H1 (cell line): ENCODE measurements around the gene PARD3. TPM values are rescaled to one million over a fixed set of nuclear protein-coding genes. Genes with fewer than 3 reads are reported as not detected.

Source experiments
- CBX8 ChIP-seq: fragments of 300-800, 300-1000 bp; sonication (generic); IDR thresholded peaks from 2 replicates; pipeline ENCODE4 v1.7.1; 2016; ENCODE audit warnings: low read depth, low read length, borderline replicate concordance
- EP300 ChIP-seq, 2 experiments: IDR thresholded peaks; 1 replicate in 1 of 2; 2 replicates in 1 of 2; pipeline ENCODE4 v1.6.1; 2011 to 2012; ENCODE audit warnings: low read depth in 2 of 2, low read length in 2 of 2, mild to moderate bottlenecking in 2 of 2, borderline replicate concordance in 1 of 2, inconsistent platforms in 1 of 2, moderate library complexity in 1 of 2
- JUN ChIP-seq: IDR thresholded peaks from 2 replicates; pipeline ENCODE4 v1.6.1; 2011; ENCODE audit warnings: low read depth, mild to moderate bottlenecking, improper control_type of control experiment, low read length
- SIX5 ChIP-seq: IDR thresholded peaks from 2 replicates; pipeline ENCODE4 v1.6.1; 2011; ENCODE audit warnings: mild to moderate bottlenecking, low read depth, low read length
- SP4 ChIP-seq: IDR thresholded peaks from 2 replicates; pipeline ENCODE4 v1.6.1; 2012; ENCODE audit warnings: low read length, inconsistent platforms
- polyA plus RNA-seq, 7 experiments: library from polyadenylated mRNA; depleted of rRNA in 3 of 7; stranded (reverse) in 5 of 7; unstranded in 2 of 7; fragments of >200 nt in 5 of 7; fragments of 200-250 nt in 2 of 7; gene quantifications; 1 replicate in 5 of 7; 2 replicates in 1 of 7; 4 replicates in 1 of 7; pipeline versions ENCODE4 v1.2.1 to v1.2.3, GENCODE V29; 2011 to 2013; ENCODE audit warnings: missing spikeins in 2 of 7, mixed read lengths in 2 of 7
- total RNA-seq: library from RNA; stranded (reverse); fragmentation: NEBNext Ultra II Directional; extraction: Animal tissue kit (Norgen Biotek cat#: 25700); gene quantifications from 2 replicates; pipeline ENCODE4 v1.2.1, GENCODE V29; 2021
- TF ChIP-seq, protein P1 (sequence below): fragments of 300-600 bp; sonication (generic); IDR thresholded peaks from 2 replicates; pipeline ENCODE4 v1.7.1; 2012; ENCODE audit warnings: low read length, moderate library complexity, mild to moderate bottlenecking, inconsistent platforms; ENCODE audit not compliant: insufficient replicate concordance
- TF ChIP-seq, protein P2 (sequence below): IDR thresholded peaks from 2 replicates; pipeline ENCODE4 v1.6.1; 2012; ENCODE audit warnings: low read length, inconsistent platforms

Gene PARD3
- total and polyA plus RNA-seq, 2 of the 8 experiments (the other 6 are each of a cell fraction or from before 2014, with no cell fraction given), result 19.7 to 49.1 TPM

DNA sequence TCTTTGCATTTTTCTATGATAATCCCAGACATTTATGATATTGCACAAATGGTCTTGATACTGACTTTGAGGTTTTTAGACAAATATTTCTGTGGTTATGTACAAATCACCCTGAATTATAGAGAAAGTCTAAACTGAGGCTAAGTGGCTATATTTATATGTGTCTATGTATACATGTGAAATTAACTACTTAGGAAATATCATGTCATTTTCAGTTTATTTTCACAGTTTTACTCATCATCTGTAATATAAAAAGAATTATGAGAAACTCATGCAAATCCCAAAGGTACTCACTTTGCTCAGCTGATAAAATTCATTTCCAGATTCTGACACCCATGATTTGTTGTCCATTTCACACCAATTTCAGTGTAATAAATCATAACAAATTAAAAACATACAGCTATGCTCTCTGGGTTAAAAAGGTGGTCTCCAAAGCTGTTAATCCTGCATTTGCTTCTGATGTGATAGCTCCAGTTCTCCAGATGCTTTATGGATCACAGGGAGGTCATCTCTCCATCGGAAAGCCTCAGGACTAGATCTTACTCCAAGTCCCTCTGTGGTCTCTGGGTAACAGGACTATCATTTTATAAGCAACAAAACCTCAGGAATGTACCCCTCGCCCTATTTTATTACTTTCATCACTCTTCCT, 673.9 kb downstream of the PARD3 start (continued):
- TF ChIP-seq, protein P1, sequence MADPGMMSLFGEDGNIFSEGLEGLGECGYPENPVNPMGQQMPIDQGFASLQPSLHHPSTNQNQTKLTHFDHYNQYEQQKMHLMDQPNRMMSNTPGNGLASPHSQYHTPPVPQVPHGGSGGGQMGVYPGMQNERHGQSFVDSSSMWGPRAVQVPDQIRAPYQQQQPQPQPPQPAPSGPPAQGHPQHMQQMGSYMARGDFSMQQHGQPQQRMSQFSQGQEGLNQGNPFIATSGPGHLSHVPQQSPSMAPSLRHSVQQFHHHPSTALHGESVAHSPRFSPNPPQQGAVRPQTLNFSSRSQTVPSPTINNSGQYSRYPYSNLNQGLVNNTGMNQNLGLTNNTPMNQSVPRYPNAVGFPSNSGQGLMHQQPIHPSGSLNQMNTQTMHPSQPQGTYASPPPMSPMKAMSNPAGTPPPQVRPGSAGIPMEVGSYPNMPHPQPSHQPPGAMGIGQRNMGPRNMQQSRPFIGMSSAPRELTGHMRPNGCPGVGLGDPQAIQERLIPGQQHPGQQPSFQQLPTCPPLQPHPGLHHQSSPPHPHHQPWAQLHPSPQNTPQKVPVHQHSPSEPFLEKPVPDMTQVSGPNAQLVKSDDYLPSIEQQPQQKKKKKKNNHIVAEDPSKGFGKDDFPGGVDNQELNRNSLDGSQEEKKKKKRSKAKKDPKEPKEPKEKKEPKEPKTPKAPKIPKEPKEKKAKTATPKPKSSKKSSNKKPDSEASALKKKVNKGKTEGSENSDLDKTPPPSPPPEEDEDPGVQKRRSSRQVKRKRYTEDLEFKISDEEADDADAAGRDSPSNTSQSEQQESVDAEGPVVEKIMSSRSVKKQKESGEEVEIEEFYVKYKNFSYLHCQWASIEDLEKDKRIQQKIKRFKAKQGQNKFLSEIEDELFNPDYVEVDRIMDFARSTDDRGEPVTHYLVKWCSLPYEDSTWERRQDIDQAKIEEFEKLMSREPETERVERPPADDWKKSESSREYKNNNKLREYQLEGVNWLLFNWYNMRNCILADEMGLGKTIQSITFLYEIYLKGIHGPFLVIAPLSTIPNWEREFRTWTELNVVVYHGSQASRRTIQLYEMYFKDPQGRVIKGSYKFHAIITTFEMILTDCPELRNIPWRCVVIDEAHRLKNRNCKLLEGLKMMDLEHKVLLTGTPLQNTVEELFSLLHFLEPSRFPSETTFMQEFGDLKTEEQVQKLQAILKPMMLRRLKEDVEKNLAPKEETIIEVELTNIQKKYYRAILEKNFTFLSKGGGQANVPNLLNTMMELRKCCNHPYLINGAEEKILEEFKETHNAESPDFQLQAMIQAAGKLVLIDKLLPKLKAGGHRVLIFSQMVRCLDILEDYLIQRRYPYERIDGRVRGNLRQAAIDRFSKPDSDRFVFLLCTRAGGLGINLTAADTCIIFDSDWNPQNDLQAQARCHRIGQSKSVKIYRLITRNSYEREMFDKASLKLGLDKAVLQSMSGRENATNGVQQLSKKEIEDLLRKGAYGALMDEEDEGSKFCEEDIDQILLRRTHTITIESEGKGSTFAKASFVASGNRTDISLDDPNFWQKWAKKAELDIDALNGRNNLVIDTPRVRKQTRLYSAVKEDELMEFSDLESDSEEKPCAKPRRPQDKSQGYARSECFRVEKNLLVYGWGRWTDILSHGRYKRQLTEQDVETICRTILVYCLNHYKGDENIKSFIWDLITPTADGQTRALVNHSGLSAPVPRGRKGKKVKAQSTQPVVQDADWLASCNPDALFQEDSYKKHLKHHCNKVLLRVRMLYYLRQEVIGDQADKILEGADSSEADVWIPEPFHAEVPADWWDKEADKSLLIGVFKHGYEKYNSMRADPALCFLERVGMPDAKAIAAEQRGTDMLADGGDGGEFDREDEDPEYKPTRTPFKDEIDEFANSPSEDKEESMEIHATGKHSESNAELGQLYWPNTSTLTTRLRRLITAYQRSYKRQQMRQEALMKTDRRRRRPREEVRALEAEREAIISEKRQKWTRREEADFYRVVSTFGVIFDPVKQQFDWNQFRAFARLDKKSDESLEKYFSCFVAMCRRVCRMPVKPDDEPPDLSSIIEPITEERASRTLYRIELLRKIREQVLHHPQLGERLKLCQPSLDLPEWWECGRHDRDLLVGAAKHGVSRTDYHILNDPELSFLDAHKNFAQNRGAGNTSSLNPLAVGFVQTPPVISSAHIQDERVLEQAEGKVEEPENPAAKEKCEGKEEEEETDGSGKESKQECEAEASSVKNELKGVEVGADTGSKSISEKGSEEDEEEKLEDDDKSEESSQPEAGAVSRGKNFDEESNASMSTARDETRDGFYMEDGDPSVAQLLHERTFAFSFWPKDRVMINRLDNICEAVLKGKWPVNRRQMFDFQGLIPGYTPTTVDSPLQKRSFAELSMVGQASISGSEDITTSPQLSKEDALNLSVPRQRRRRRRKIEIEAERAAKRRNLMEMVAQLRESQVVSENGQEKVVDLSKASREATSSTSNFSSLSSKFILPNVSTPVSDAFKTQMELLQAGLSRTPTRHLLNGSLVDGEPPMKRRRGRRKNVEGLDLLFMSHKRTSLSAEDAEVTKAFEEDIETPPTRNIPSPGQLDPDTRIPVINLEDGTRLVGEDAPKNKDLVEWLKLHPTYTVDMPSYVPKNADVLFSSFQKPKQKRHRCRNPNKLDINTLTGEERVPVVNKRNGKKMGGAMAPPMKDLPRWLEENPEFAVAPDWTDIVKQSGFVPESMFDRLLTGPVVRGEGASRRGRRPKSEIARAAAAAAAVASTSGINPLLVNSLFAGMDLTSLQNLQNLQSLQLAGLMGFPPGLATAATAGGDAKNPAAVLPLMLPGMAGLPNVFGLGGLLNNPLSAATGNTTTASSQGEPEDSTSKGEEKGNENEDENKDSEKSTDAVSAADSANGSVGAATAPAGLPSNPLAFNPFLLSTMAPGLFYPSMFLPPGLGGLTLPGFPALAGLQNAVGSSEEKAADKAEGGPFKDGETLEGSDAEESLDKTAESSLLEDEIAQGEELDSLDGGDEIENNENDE, result no peak
- no peak for TF ChIP-seq SIX5
- TF ChIP-seq EP300 (IDR thresholded peaks at IDR 0.05; ENCODE audit: borderline replicate concordance in 1 of 2, low read depth in 2 of 2, low read length in 2 of 2), result no peak
- TF ChIP-seq, protein P2, sequence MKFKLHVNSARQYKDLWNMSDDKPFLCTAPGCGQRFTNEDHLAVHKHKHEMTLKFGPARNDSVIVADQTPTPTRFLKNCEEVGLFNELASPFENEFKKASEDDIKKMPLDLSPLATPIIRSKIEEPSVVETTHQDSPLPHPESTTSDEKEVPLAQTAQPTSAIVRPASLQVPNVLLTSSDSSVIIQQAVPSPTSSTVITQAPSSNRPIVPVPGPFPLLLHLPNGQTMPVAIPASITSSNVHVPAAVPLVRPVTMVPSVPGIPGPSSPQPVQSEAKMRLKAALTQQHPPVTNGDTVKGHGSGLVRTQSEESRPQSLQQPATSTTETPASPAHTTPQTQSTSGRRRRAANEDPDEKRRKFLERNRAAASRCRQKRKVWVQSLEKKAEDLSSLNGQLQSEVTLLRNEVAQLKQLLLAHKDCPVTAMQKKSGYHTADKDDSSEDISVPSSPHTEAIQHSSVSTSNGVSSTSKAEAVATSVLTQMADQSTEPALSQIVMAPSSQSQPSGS, result no peak
- no peak for TF ChIP-seq SP4
- no peak for TF ChIP-seq JUN
- no peak for TF ChIP-seq CBX8
